ENCODE measurements around the gene ARPC1A.

- TF ChIP-seq, protein P1, sequence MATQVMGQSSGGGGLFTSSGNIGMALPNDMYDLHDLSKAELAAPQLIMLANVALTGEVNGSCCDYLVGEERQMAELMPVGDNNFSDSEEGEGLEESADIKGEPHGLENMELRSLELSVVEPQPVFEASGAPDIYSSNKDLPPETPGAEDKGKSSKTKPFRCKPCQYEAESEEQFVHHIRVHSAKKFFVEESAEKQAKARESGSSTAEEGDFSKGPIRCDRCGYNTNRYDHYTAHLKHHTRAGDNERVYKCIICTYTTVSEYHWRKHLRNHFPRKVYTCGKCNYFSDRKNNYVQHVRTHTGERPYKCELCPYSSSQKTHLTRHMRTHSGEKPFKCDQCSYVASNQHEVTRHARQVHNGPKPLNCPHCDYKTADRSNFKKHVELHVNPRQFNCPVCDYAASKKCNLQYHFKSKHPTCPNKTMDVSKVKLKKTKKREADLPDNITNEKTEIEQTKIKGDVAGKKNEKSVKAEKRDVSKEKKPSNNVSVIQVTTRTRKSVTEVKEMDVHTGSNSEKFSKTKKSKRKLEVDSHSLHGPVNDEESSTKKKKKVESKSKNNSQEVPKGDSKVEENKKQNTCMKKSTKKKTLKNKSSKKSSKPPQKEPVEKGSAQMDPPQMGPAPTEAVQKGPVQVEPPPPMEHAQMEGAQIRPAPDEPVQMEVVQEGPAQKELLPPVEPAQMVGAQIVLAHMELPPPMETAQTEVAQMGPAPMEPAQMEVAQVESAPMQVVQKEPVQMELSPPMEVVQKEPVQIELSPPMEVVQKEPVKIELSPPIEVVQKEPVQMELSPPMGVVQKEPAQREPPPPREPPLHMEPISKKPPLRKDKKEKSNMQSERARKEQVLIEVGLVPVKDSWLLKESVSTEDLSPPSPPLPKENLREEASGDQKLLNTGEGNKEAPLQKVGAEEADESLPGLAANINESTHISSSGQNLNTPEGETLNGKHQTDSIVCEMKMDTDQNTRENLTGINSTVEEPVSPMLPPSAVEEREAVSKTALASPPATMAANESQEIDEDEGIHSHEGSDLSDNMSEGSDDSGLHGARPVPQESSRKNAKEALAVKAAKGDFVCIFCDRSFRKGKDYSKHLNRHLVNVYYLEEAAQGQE (IDR thresholded peaks at IDR 0.05; ENCODE audit: borderline replicate concordance): no peak
- TF ChIP-seq, protein P2, sequence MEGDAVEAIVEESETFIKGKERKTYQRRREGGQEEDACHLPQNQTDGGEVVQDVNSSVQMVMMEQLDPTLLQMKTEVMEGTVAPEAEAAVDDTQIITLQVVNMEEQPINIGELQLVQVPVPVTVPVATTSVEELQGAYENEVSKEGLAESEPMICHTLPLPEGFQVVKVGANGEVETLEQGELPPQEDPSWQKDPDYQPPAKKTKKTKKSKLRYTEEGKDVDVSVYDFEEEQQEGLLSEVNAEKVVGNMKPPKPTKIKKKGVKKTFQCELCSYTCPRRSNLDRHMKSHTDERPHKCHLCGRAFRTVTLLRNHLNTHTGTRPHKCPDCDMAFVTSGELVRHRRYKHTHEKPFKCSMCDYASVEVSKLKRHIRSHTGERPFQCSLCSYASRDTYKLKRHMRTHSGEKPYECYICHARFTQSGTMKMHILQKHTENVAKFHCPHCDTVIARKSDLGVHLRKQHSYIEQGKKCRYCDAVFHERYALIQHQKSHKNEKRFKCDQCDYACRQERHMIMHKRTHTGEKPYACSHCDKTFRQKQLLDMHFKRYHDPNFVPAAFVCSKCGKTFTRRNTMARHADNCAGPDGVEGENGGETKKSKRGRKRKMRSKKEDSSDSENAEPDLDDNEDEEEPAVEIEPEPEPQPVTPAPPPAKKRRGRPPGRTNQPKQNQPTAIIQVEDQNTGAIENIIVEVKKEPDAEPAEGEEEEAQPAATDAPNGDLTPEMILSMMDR (IDR thresholded peaks at IDR 0.05; ENCODE audit: poor library complexity, severe bottlenecking): no peak
- TF ChIP-seq EZH2 (IDR thresholded peaks at IDR 0.05; ENCODE audit: borderline replicate concordance, insufficient read depth, low read length, poor library complexity, severe bottlenecking): no peak
- TF ChIP-seq POLR2AphosphoS5 (IDR thresholded peaks at IDR 0.05): no peak
- no peak for TF ChIP-seq MXI1 (conservative IDR thresholded peaks at IDR 0.05; ENCODE audit: poor library complexity, severe bottlenecking)
- no peak for TF ChIP-seq SMC3 (conservative IDR thresholded peaks at IDR 0.05; ENCODE audit: poor library complexity)
These were observed 65.4 kb downstream of the ARPC1A start for GRCh38 chr7:99390941-99391602.

Measured in neural cell (in vitro differentiated cells).